ENCODE results near the gene LHFPL3.

DNA sequence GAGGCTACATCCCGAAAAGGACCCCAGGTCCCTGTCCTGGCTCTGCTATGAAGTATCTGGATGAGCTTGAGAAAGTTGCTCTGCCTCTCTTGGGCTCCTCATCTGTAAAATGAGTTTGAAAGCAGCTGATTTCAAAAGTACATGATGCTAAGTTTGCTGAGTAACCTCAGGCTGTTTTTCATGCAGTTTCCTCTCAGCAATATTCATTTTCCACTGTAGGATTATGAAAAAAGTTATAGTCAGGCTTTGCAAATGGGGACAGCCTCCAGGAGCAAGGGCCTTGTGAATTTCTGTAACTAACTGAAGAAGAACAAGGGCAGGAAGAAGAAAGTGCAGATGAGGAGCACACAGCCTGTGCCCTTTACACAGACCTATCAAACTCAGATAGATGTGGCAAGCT lies 518.3 kb downstream of the LHFPL3 start:
- TF ChIP-seq EZH2 (IDR thresholded peaks at IDR 0.05; ENCODE audit: insufficient read depth, poor library complexity, severe bottlenecking) (no peak), EZH2phosphoT487 (IDR thresholded peaks at IDR 0.05; ENCODE audit: insufficient read depth, low read depth) (no peak)

Measured in GM23248 (cell line).